A549 (cell line): ENCODE results near the gene KDM6B.

Source experiments
- EHMT2 ChIP-seq: fragments of 200-600 bp; sonication (generic); IDR thresholded peaks from 2 replicates; pipeline ENCODE4 v1.6.1; 2016; ENCODE audit warnings: antibody characterized with exemption, low read depth, mild to moderate bottlenecking, moderate library complexity
- POLR2AphosphoS2 ChIP-seq: conservative IDR thresholded peaks from 2 replicates; pipeline ENCODE4 v1.6.1; 2012; ENCODE audit warnings: low read length, improper control_type of control experiment, inconsistent platforms
- RAD21 ChIP-seq, 2 experiments: fragments of >200 bp in 1 of 2; sonication (Bioruptor Twin) in 1 of 2; formaldehyde crosslinking in 1 of 2; IDR thresholded peaks in 1 of 2; conservative IDR thresholded peaks in 1 of 2; 2 replicates in 1 of 2; 3 replicates in 1 of 2; pipeline ENCODE4 v1.6.1; 2012 to 2018; ENCODE audit warnings: inconsistent platforms in 1 of 2
- SMC3 ChIP-seq: fragments of >200 bp; sonication (Bioruptor Twin); formaldehyde crosslinking; IDR thresholded peaks from 3 replicates; pipeline ENCODE4 v1.6.1; 2018; ENCODE audit warnings: inconsistent platforms
- TP53 ChIP-seq: fragments of 250-450 bp; sonication (Bioruptor Pico); IDR thresholded peaks from 2 replicates; pipeline ENCODE4 v1.5.0; 2021; ENCODE audit warnings: mild to moderate bottlenecking, moderate library complexity
- TF ChIP-seq, protein P1 (sequence below): fragments of 450-650 bp; IDR thresholded peaks from 2 replicates; pipeline ENCODE4 v1.6.1; 2014; ENCODE audit warnings: antibody characterized with exemption
- TF ChIP-seq, protein P2 (sequence below): fragments of >200 bp; sonication (Bioruptor Twin); formaldehyde crosslinking; IDR thresholded peaks from 3 replicates; pipeline ENCODE4 v1.5.1; 2016
- TF ChIP-seq, protein P3 (sequence below): IDR thresholded peaks from 2 replicates; pipeline ENCODE4 v1.6.1; 2012

DNA sequence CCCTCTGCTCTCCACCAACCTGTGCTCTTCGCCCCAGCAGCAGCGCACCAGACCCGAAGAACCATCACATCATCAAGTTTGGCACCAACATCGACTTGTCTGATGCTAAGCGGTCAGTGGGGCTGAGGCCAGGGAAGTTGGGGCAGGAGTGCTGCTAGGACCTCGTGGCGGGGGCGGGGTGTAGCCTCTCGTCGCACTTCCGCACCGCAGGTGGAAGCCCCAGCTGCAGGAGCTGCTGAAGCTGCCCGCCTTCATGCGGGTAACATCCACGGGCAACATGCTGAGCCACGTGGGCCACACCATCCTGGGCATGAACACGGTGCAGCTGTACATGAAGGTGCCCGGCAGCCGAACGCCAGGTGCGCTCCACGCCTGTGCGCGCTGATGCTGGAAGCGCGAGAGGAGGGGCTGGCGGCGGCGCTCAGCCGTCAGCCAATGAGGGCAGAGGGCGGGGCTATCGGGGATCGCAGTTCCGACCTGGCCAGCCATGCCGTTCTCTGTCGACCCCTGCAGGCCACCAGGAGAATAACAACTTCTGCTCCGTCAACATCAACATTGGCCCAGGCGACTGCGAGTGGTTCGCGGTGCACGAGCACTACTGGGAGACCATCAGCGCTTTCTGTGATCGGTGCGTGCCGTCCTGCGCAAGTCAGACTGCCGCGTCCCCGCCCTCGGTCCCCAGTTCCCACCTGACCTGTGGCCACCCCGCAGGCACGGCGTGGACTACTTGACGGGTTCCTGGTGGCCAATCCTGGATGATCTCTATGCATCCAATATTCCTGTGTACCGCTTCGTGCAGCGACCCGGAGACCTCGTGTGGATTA, 17.6 kb downstream of the KDM6B start:
- TF ChIP-seq, protein P1, sequence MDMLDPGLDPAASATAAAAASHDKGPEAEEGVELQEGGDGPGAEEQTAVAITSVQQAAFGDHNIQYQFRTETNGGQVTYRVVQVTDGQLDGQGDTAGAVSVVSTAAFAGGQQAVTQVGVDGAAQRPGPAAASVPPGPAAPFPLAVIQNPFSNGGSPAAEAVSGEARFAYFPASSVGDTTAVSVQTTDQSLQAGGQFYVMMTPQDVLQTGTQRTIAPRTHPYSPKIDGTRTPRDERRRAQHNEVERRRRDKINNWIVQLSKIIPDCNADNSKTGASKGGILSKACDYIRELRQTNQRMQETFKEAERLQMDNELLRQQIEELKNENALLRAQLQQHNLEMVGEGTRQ: no peak
- TF ChIP-seq RAD21 (conservative IDR thresholded peaks at IDR 0.05 in 1 of 2, IDR thresholded peaks at IDR 0.05 in 1 of 2) (peak; percentile 98), EHMT2 (no peak), POLR2AphosphoS2 (no peak; the same call in 1 of the 2 replicates), TP53 (CRISPR knock-in tag) (no peak), SMC3 (peak; percentile 98)
- TF ChIP-seq, protein P2, sequence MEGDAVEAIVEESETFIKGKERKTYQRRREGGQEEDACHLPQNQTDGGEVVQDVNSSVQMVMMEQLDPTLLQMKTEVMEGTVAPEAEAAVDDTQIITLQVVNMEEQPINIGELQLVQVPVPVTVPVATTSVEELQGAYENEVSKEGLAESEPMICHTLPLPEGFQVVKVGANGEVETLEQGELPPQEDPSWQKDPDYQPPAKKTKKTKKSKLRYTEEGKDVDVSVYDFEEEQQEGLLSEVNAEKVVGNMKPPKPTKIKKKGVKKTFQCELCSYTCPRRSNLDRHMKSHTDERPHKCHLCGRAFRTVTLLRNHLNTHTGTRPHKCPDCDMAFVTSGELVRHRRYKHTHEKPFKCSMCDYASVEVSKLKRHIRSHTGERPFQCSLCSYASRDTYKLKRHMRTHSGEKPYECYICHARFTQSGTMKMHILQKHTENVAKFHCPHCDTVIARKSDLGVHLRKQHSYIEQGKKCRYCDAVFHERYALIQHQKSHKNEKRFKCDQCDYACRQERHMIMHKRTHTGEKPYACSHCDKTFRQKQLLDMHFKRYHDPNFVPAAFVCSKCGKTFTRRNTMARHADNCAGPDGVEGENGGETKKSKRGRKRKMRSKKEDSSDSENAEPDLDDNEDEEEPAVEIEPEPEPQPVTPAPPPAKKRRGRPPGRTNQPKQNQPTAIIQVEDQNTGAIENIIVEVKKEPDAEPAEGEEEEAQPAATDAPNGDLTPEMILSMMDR: peak; percentile 98
- TF ChIP-seq, protein P3, sequence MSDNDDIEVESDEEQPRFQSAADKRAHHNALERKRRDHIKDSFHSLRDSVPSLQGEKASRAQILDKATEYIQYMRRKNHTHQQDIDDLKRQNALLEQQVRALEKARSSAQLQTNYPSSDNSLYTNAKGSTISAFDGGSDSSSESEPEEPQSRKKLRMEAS: peak; percentile 81
